Caco-2 (cell line): ENCODE results near the gene PLCB2. TPM values are rescaled to one million over a fixed set of nuclear protein-coding genes. Genes with fewer than 3 reads are reported as not detected.

ENCODE experiments used
- BruUV-seq: library from RNA; stranded (reverse); fragments of 400-500 nt; replicated peaks from 2 replicates; lab custom pipeline; 2021; lab: Mats Ljungman, UMichigan
- CTCF ChIA-PET: fragments of 300-600 bp; sonication (Branson Sonifier 250); formaldehyde crosslinking; loops from one replicate; lab custom pipeline; 2022; ENCODE audit warnings: antibody characterized with exemption; lab: Charles Lee
- POLR2A ChIA-PET: fragments of 300-600 bp; sonication (Branson Sonifier 250); formaldehyde crosslinking; loops from one replicate; lab custom pipeline; 2022; ENCODE audit warnings: antibody characterized with exemption; lab: Charles Lee
- DNase-seq, 2 experiments: peaks; one replicate each; pipeline versions ENCODE4 v3.0.0 to v3.0.0-alpha.2; 2020 to 2022
- H3K27me3 ChIP-seq: replicated peaks from 2 replicates; pipeline ENCODE4 v1.6.0; 2011; ENCODE audit warnings: low read length; ENCODE audit not compliant: control insufficient read depth, insufficient read depth
- H3K36me3 ChIP-seq: 2 replicates; pipeline ENCODE4 v1.5.1; 2011; ENCODE audit warnings: low read length; ENCODE audit not compliant: control insufficient read depth, insufficient read depth
- H3K4me1 ChIP-seq: fragments of 250-450 bp; sonication (Bioruptor Pico); 2 replicates; pipeline ENCODE4 v1.5.1; 2020; ENCODE audit warnings: mild to moderate bottlenecking
- H3K4me3 ChIP-seq: 2 replicates; pipeline ENCODE4 v1.5.1; 2011; ENCODE audit warnings: low read depth, mild to moderate bottlenecking, control low read depth, low read length
- H3K9me3 ChIP-seq: fragments of 250-450 bp; sonication (Bioruptor Pico); 2 replicates; pipeline ENCODE4 v1.5.1; 2020; ENCODE audit warnings: mild to moderate bottlenecking, moderate library complexity
- H3K27ac Mint-ChIP-seq: one replicate; pipeline ENCODE4 v1.8.0; 2022; ENCODE audit warnings: mixed read lengths; ENCODE audit not compliant: unreplicated experiment
- H3K27me3 Mint-ChIP-seq: one replicate; pipeline ENCODE4 v1.8.0; 2022; ENCODE audit warnings: mixed read lengths; ENCODE audit not compliant: insufficient read depth, unreplicated experiment
- H3K36me3 Mint-ChIP-seq: one replicate; pipeline ENCODE4 v1.8.0; 2022; ENCODE audit warnings: mild to moderate bottlenecking, mixed read lengths; ENCODE audit not compliant: insufficient read depth, unreplicated experiment
- H3K4me1 Mint-ChIP-seq: one replicate; pipeline ENCODE4 v1.8.0; 2022; ENCODE audit warnings: low read depth, mixed read lengths; ENCODE audit not compliant: unreplicated experiment
- H3K4me3 Mint-ChIP-seq: one replicate; pipeline ENCODE4 v1.8.0; 2022; ENCODE audit warnings: mild to moderate bottlenecking, moderate library complexity, mixed read lengths; ENCODE audit not compliant: unreplicated experiment
- H3K9me3 Mint-ChIP-seq: one replicate; pipeline ENCODE4 v1.8.0; 2022; ENCODE audit warnings: mixed read lengths; ENCODE audit not compliant: unreplicated experiment
- CTCF ChIP-seq, 2 experiments: fragments of 200-600 bp in 1 of 2; IDR thresholded peaks; 1 replicate in 1 of 2; 2 replicates in 1 of 2; pipeline versions ENCODE4 v1.5.1 to v1.8.0; 2011 to 2022; ENCODE audit warnings: antibody characterized with exemption in 1 of 2, control low read depth in 1 of 2, inconsistent platforms in 1 of 2, low read depth in 1 of 2, low read length in 1 of 2, mild to moderate bottlenecking in 1 of 2, moderate library complexity in 1 of 2; ENCODE audit not compliant: insufficient read depth in 1 of 2, severe bottlenecking in 1 of 2, unreplicated experiment in 1 of 2
- intact Hi-C: fragments of 100-400 bp; cut with micrococcal nuclease; formaldehyde crosslinking; loops from one replicate; pipeline ENCODE4 v1.10.0; 2022; ENCODE audit not compliant: unreplicated experiment
- total RNA-seq: library from RNA; stranded (reverse); gene quantifications from 2 replicates; pipeline ENCODE4 v1.2.3, GENCODE V29; 2022

PLCB2 gene
- total RNA-seq, 1 experiment from 2014 or later = 4.7 TPM

- no peak overlapping the region for H3K4me3 ChIP-seq
- BruUV-seq = no TSS peak
- Mint-ChIP-seq H3K9me3 (no peaks in the 10 kb centered on the region), H3K4me1 (no peaks in the 10 kb centered on the region), H3K27ac (no peak overlapping the region), H3K36me3 (peaks cover 16% of the 10 kb centered on the region), H3K4me3 (no peak overlapping the region), H3K27me3 (no peaks in the 10 kb centered on the region)
- TF ChIP-seq CTCF (IDR thresholded peaks at IDR 0.05; ENCODE audit: insufficient read depth in 1 of 2, low read depth in 1 of 2, low read length in 1 of 2, severe bottlenecking in 1 of 2, unreplicated experiment in 1 of 2) = peak in 1 of 2 experiments; percentile 19
- DNase-seq = no peak
- intact Hi-C loops = no loop called here
- no peaks in the 10 kb centered on the region; the same call in 1 of the 2 replicates for H3K36me3 ChIP-seq
- no peaks in the 10 kb centered on the region for H3K27me3 ChIP-seq
- H3K9me3 ChIP-seq = no peaks in the 10 kb centered on the region
- no peaks in the 10 kb centered on the region for H3K4me1 ChIP-seq
- POLR2A ChIA-PET = no interaction called here
- CTCF ChIA-PET = interaction anchor here (0.8 to 4.1 kb wide), 7 partner anchors 11 to 249 kb away, joined by 3 to 67 read pairs (median 5); no protein-coding TSS in a partner anchor
Observed at GRCh38 chr15:40272485-40273056, 35.2 kb downstream of the PLCB2 start.

- H3K27me3 Mint-ChIP-seq = no peaks in the 10 kb centered on the region
- H3K4me1 ChIP-seq = no peaks in the 10 kb centered on the region
- no peak for TF ChIP-seq CTCF (IDR thresholded peaks at IDR 0.05; ENCODE audit: insufficient read depth in 1 of 2, low read depth in 1 of 2, low read length in 1 of 2, severe bottlenecking in 1 of 2, unreplicated experiment in 1 of 2)
- H3K4me1 Mint-ChIP-seq = no peaks in the 10 kb centered on the region
- BruUV-seq = no TSS peak
- H3K4me3 ChIP-seq = no peak overlapping the region
- no peak overlapping the region for H3K4me3 Mint-ChIP-seq
- no peaks in the 10 kb centered on the region; the same call in none of the 2 replicates for H3K36me3 ChIP-seq
- ChIA-PET CTCF (interaction anchor here (0.5 to 4.1 kb wide), 3 partner anchors 17 to 157 kb away, joined by 3 to 67 read pairs (median 3); no protein-coding TSS in a partner anchor), POLR2A (no interaction called here)
- no peaks in the 10 kb centered on the region for H3K9me3 Mint-ChIP-seq
- peaks cover 16% of the 10 kb centered on the region for H3K36me3 Mint-ChIP-seq
- no peaks in the 10 kb centered on the region for H3K9me3 ChIP-seq
- DNase-seq = no peak
- intact Hi-C loops = no loop called here
- no peak overlapping the region for H3K27ac Mint-ChIP-seq
- H3K27me3 ChIP-seq = no peaks in the 10 kb centered on the region
Observed at GRCh38 chr15:40271685-40272484, 35.9 kb downstream of the PLCB2 start.

GRCh38 chr15:40270246-40270995, 37.3 kb downstream of the PLCB2 start:
- Histone ChIP-seq H3K36me3 (no peaks in the 10 kb centered on the region; the same call in 1 of the 2 replicates), H3K27me3 (no peaks in the 10 kb centered on the region), H3K4me1 (no peaks in the 10 kb centered on the region), H3K9me3 (no peaks in the 10 kb centered on the region), H3K4me3 (no peak overlapping the region)
- no peak for TF ChIP-seq CTCF (IDR thresholded peaks at IDR 0.05; ENCODE audit: insufficient read depth in 1 of 2, low read depth in 1 of 2, low read length in 1 of 2, severe bottlenecking in 1 of 2, unreplicated experiment in 1 of 2)
- Mint-ChIP-seq H3K27me3 (no peaks in the 10 kb centered on the region), H3K27ac (no peak overlapping the region), H3K4me1 (no peaks in the 10 kb centered on the region), H3K36me3 (peaks cover 7% of the 10 kb centered on the region), H3K4me3 (no peak overlapping the region), H3K9me3 (no peaks in the 10 kb centered on the region)
- ChIA-PET CTCF (interaction anchor here (0.9 to 1.1 kb wide), 2 partner anchors 9 to 53 kb away, joined by 4 read pairs; no protein-coding TSS in a partner anchor), POLR2A (no interaction called here)
- intact Hi-C loops = no loop called here
- BruUV-seq = no TSS peak
- no peak for DNase-seq
